ENCODE measurements around the gene MLLT1.

MLLT1 gene

GRCh38 chr19:6258812-6259311 lies 20.9 kb downstream of the MLLT1 start:
- DNase-seq (ENCODE audit: low read depth) = no peak

- DNase-seq (ENCODE audit: low read depth) = no peak
These were observed 25.6 kb downstream of the MLLT1 start for GRCh38 chr19:6253954-6254733.

- no peak for DNase-seq (ENCODE audit: low read depth)
These were observed 27.7 kb downstream of the MLLT1 start for GRCh38 chr19:6252066-6252465.

- DNase-seq (ENCODE audit: low read depth) = no peak
These were observed 28.9 kb downstream of the MLLT1 start for GRCh38 chr19:6250909-6251308.

DNA sequence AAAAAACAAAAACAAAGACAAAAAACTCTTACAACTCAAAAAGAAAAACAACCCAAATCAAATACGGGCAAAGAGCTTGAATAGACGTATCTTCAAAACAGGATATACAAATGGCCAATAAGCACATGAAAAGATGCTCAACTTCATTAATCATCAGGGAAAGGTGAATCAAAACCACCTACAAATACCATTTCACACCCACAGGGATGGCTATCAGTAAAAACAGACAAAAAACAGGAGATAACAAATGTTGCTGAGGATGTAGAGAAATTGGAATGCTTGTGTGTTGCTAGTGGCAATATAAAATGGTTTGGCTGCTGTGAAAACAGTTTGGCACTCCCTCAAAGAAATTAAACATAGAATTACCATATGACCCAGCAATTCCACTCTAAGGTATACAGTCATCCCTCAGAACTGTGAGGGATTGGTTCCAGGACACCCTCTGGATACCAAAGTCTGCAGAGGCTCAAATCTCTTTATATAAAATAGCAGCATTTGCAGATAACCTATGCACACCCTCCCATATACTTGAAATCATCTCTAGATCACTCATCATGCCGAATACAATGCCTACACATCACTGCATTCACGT lies 29.7 kb downstream of the MLLT1 start:
- DNase-seq (ENCODE audit: low read depth) = no peak

GRCh38 chr19:6249296-6249695 lies 30.5 kb downstream of the MLLT1 start:
- no peak for DNase-seq (ENCODE audit: low read depth)

GRCh38 chr19:6248844-6249243 lies 30.9 kb downstream of the MLLT1 start:
- DNase-seq (ENCODE audit: low read depth) = no peak

DNA sequence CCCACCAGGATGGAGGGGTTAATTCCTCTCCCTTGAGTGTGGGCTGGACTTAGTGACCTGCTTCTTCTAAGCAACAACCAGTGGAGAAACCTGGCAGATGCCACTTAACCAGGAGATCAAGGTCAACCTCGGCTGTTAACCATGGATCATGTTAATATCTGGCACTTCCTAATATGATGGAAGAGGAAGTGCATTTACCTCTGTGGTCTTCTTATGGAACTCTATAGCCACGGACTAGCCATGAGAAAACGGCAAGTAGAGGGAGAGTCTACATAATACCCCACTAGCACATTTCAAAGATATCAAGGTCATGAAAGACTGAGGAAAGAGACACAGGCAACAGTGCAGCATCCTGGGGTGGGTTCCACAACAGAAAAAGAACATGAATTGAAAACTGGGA lies 31.4 kb downstream of the MLLT1 start:
- no peak for DNase-seq (ENCODE audit: low read depth)

DNA sequence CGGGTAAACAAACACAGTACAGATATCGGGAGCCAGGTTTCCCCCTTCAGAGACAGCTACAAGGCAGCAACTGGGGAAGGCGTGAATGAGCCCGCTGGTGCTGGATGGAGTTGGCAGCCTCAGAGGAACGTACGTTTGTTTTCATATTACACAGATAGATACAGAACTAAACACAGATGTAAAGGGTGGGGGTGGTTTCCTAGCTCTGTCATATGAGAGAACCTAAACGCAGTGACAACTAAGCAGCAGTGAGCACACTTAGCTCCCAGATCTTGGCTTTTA lies 32.8 kb downstream of the MLLT1 start:
- no peak for DNase-seq (ENCODE audit: low read depth)

- no peak for DNase-seq (ENCODE audit: low read depth)
These were observed 33.4 kb downstream of the MLLT1 start for GRCh38 chr19:6246174-6247006.

- DNase-seq (ENCODE audit: low read depth) = no peak
These were observed 37.1 kb downstream of the MLLT1 start for GRCh38 chr19:6242677-6243076.

- DNase-seq (ENCODE audit: low read depth) = no peak
These were observed 37.9 kb downstream of the MLLT1 start for GRCh38 chr19:6241680-6242377.

GRCh38 chr19:6241056-6241455 lies 38.7 kb downstream of the MLLT1 start:
- DNase-seq (ENCODE audit: low read depth) = no peak

DNA sequence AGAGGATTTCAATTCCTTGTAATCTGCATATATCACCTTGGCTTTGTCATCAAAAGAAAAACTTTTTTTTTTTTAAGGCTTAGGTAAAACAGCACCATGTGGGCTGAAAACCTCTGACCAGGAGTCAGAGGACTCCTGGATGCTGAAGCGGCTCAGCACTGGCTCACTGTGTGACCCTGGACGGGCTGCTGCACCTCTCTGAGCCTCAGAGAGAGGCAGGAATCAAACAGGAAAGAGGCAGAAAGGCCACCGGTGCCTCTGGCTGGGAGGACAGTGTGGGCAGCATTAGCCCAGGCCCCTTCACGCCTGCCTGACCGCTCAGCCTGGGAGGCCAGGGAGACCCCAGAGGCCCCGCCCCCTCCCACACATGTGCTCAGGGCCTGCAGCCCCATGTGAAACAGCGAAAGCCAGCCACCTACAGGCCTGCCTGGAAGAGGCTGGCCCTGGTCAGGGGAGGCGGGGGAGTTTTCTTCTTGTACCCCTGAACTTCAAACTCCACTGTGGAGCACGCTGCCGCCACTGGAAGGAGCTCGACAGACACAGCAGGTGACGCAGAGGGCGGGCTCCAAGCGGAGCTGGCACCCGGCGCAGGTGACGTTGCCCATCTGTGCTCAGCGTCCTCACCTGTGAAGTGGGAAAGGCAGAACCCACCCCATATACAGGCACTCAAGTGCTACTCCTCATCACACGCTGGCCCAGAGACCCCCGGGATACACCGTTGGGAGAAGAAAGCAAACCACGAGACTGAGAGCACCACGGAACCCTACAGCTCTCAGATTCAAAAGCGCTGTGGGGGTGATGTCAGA lies 39.7 kb downstream of the MLLT1 start:
- DNase-seq (ENCODE audit: low read depth) = no peak

DNA sequence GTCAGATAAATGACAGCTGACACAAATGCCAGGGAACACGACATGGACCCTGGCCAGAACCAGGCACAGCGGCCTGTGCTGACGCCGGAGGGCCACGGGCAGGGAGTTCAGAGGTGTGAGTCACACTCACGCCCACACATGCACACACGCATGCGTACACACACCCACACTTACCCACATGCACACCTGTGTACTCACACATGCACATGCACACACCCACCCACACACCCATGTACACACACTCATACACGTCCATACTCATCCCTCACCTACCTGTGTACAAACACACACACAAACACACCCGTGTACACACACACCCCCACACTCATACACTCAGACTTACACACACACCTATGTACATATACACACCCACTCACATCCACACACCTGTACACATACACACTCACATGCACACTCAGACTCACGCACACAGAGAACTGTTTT lies 40.4 kb downstream of the MLLT1 start:
- no peak for DNase-seq (ENCODE audit: low read depth)

GRCh38 chr19:6238643-6239281 lies 41.0 kb downstream of the MLLT1 start:
- DNase-seq (ENCODE audit: low read depth) = no peak

DNA sequence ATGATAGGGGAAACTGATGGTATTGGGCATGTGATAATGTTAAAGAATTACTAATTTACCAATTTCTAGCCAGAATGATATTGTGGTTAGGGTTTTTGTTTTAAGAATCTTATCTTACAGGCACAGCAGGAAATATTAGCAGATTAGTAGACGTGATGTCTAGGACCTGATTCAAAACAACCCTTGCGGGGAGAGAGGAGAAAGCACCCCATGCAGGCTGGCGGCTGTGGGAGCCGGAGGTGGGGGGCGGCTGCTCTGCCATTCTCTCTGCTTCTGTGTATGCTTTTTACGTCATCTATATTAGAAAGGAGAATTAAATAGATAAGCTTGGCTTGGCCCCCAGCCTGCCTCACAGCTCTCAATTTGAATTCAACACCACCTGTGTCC lies 41.5 kb downstream of the MLLT1 start:
- no peak for DNase-seq (ENCODE audit: low read depth)

DNA sequence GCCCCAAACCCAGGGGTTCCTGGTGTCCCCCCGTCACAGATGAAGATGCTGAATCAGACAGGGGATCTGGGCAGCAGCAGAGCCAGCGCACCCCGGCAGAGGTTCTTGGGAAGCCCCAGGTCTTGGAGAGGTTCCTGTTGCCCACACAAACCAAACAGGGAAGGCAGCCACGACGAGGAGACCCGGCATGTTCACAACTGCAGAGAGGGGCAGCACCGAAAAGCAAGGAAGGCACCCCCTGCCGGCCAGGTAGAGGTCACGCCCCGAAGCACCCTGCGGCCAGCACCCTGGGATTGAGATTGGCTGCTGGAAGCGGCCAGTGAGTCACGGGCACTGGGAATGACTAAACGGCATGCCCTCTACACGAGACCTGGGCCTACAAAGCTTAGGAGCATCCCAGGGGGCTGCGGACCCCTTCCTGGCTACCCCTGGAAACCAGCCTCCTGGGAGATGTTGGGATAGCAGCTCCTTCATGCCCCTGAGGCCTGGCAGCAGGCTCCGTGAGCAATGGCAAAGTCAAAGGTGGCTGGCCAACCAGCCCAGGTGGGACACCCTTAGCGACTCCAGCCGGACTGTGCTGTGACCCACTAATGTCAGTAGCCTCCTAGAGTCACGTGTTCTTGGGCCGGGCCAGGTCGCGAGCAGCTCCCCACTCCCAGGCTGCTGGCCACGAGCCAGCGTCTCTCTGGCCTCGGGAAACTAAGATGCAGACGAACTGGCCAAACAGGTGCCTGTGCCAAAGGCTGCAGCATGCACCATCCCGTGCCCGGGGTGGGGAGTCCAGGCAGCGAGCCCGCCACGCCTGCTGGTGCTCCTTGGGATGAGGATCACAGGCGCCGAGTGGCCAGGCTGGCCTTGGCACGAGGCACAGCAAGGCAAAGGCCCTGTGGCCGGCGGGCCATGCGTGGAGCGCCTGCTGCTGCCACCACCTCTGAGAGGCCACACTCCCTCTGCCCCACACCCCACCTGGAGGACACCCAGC lies 43.2 kb downstream of the MLLT1 start:
- DNase-seq (ENCODE audit: low read depth) = no peak

- no peak for DNase-seq (ENCODE audit: low read depth)
These were observed 44.5 kb downstream of the MLLT1 start for GRCh38 chr19:6235031-6235951.

All from T-helper 22 cell (primary cell).